Smooth muscle cell of bladder (primary cell): ENCODE data around the gene PVALEF. TPM values are rescaled to one million over a fixed set of nuclear protein-coding genes. Genes with fewer than 3 reads are reported as not detected.

Experiments
- total RNA-seq: library from RNA; depleted of rRNA; stranded (reverse); fragments of >200 nt; gene quantifications from 2 replicates; pipeline ENCODE4 v1.2.3, GENCODE V29; 2014

PVALEF gene
- not detected in 2 replicates for total RNA-seq

DNA sequence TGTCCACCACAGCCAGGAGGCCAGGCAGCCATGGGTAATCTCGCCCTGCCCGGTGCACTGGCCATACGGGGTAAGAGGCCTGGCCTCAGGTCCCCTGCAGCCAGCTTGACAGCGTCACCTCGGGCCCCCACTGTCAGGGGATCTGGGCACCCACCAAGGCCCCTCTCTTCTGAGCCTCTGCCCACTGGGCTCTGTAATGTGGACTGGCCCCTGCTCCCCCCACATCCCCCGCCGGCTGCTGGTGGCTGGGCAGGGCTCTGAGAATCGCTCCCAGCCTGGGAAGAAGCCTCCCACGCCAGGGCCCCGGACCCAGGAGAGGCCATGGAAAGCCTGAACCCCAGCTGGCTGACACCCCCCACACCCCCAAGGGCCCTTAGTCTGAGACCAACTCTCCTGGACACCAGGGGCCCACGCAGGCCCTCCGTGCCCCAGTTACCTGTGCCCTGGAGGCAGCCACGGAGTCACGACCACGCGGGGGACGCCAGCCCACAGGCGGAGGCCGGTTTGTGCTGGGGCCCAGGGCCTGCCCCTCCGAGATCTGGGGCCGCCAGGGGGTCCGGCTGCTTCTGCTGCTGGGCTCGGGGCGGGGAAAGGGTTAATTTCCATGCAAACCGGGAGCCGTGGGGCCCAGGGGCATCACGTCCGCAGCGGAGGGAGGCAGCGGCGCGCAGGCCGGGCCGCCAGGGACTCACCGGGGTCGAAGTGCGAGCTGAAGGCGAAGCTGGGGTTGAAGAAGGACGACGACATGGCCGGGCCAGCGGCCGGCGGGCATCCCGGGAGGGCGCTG, at the start of gene PVALEF:
Gene PVALEF, plus strand, starts transcription at position 262 of the 787 bp plus-strand sequence. CDS start 15,720 bp downstream, outside the sequence.

DNA sequence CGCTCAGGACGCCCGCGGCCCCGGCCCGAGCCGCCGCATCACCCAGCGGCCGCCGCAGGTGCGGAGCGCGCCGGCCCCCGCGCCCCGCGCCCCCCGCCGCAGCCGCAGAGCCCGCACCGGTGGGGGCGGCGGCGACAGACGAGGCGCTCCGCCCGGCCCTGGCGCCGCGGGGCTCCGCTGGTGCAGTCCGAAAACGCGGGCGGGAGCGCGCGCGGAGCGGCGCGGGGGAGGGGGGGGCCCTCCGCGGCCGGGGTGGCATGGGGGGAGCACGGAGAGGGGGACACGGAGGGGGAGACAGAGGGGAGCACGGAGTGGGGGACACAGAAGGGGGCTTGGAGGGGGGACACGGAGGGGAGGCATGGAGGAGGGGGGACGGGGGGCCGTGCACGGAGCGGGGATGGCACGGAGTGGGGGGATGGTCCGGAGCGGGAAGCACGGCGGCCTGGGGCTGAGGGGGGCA, 756 bp downstream of the PVALEF start, which contains the start of gene AATK:
Gene AATK, minus strand, starts transcription at position 189 of the 460 bp plus-strand sequence. CDS start 229 bp downstream, outside the sequence.

GRCh38 chr17:81222906-81223761, 57.8 kb downstream of the PVALEF start, which contains the start of gene CEP131:
Gene CEP131, minus strand, starts transcription at chr17:81222965. Its CDS starts 2,909 bp downstream, at chr17:81220056.

Other genes with a start within 250 kb of the PVALEF start
- 9.0 and 9.8 TPM in 2 replicates for gene CHMP6, start 173.7 kb upstream of the PVALEF start, total RNA-seq
- gene BAIAP2, start 130.4 kb upstream of the PVALEF start, total RNA-seq, result 9.4 and 12.7 TPM in 2 replicates
- 0.18 and 0.43 TPM in 2 replicates for gene AATK, start 714 bp downstream of the PVALEF start, total RNA-seq
- 10.2 and 10.4 TPM in 2 replicates for gene CEP131, start 57.5 kb downstream of the PVALEF start, total RNA-seq
- gene TEPSIN, start 73.5 kb downstream of the PVALEF start, total RNA-seq, result 9.2 and 13.8 TPM in 2 replicates
- 39.0 and 42.1 TPM in 2 replicates for gene NDUFAF8, start 73.8 kb downstream of the PVALEF start, total RNA-seq
- gene SLC38A10, start 129.8 kb downstream of the PVALEF start, total RNA-seq, result 66.6 and 94.9 TPM in 2 replicates
- 3.1 and 3.9 TPM in 2 replicates for gene BAHCC1, start 229.9 kb downstream of the PVALEF start, total RNA-seq